Measurements from ENCODE around the gene TRMT61A.

The TRMT61A gene

GRCh38 chr14:103569408-103569807, 40.4 kb downstream of the TRMT61A start:
- no peak for DNase-seq

GRCh38 chr14:103574104-103574503, 45.1 kb downstream of the TRMT61A start:
- DNase-seq = no peak

- no peak for DNase-seq
Observed at GRCh38 chr14:103574707-103575285, 45.8 kb downstream of the TRMT61A start.

- DNase-seq = no peak
Observed at GRCh38 chr14:103576371-103577024, 47.5 kb downstream of the TRMT61A start.

- no peak for DNase-seq
Observed at GRCh38 chr14:103578401-103579075, 49.5 kb downstream of the TRMT61A start.

GRCh38 chr14:103581206-103581605, 52.2 kb downstream of the TRMT61A start:
- DNase-seq = no peak

- DNase-seq = no peak
Observed at GRCh38 chr14:103581954-103582703, 53.1 kb downstream of the TRMT61A start.

GRCh38 chr14:103584326-103584915, 55.4 kb downstream of the TRMT61A start:
- no peak for DNase-seq

All from suppressor macrophage treated with lipopolysaccharide for 4 hours (primary cell).